Kidney epithelial cell (primary cell): ENCODE measurements around the gene KRT77. TPM values are rescaled to one million over a fixed set of nuclear protein-coding genes. Genes with fewer than 3 reads are reported as not detected.

Experiments used
- DNase-seq: peaks from one replicate; pipeline ENCODE4 v3.0.0-alpha.2; 2010; ENCODE audit warnings: low read depth
- H3K27me3 ChIP-seq: 2 replicates; pipeline ENCODE4 v1.6.0; 2011; ENCODE audit warnings: low read length; ENCODE audit not compliant: control insufficient read depth, insufficient read depth
- H3K36me3 ChIP-seq: 2 replicates; pipeline ENCODE4 v1.5.1; 2011; ENCODE audit warnings: low read length; ENCODE audit not compliant: control insufficient read depth, insufficient read depth
- H3K4me3 ChIP-seq: 2 replicates; pipeline ENCODE4 v1.5.1; 2011; ENCODE audit warnings: low read depth, mild to moderate bottlenecking, control low read depth, low read length
- total RNA-seq: library from RNA; depleted of rRNA; stranded (reverse); fragments of >200 nt; gene quantifications from 2 replicates; pipeline ENCODE4 v1.2.3, GENCODE V29; 2015
- TF ChIP-seq, protein P1 (sequence below): IDR thresholded peaks from 2 replicates; pipeline ENCODE4 v1.5.1; 2011; ENCODE audit warnings: mild to moderate bottlenecking, moderate library complexity, low read length, control low read depth, inconsistent platforms; ENCODE audit not compliant: insufficient read depth, poor library complexity, severe bottlenecking

Gene KRT77
- total RNA-seq, 1 donor from 2014 or later, result not detected

DNA sequence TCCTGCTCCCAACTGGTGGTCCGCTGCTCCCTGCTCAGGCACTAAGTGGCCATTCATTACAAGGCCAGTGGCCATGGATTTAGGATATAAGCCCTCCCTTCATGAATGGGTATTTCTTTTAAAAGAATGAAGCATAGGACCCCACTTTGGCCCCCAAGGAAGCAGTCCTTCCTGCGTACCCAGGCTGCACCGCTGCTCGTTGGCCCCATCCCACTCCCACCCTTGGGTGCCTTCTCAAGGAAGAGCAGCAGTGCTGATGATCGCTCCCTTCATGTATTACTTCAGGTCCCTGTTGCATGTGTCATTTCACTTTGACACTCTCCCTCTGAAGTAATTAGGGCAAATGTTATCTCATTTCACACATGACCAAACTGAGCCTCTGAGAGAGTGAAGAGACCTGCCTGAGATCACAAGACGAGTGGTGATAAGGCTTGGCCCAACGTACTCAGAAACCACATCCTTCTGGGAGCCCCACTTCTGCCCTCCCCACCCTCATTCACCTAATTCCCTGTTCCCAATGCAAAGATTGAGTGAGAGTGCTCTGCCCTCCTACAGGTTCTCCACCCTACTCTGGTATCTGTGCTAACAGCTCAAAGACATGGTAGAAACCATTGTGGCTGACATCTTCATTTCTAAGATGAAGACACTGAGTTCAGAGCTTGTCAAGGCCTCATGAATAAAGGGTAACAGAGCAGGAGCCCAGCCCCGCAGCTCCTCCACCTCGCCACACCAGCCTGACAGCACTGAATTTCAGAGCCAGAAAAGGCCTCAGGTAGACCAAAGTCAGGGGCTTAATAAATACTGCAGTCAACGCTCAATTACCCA lies 41.0 kb downstream of the KRT77 start:
- Histone ChIP-seq H3K4me3 (no peak overlapping the region), H3K36me3 (no peaks in the 10 kb centered on the region), H3K27me3 (peaks cover 3% of the 10 kb centered on the region)
- TF ChIP-seq, protein P1, sequence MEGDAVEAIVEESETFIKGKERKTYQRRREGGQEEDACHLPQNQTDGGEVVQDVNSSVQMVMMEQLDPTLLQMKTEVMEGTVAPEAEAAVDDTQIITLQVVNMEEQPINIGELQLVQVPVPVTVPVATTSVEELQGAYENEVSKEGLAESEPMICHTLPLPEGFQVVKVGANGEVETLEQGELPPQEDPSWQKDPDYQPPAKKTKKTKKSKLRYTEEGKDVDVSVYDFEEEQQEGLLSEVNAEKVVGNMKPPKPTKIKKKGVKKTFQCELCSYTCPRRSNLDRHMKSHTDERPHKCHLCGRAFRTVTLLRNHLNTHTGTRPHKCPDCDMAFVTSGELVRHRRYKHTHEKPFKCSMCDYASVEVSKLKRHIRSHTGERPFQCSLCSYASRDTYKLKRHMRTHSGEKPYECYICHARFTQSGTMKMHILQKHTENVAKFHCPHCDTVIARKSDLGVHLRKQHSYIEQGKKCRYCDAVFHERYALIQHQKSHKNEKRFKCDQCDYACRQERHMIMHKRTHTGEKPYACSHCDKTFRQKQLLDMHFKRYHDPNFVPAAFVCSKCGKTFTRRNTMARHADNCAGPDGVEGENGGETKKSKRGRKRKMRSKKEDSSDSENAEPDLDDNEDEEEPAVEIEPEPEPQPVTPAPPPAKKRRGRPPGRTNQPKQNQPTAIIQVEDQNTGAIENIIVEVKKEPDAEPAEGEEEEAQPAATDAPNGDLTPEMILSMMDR, result no peak
- DNase-seq, result no peak

DNA sequence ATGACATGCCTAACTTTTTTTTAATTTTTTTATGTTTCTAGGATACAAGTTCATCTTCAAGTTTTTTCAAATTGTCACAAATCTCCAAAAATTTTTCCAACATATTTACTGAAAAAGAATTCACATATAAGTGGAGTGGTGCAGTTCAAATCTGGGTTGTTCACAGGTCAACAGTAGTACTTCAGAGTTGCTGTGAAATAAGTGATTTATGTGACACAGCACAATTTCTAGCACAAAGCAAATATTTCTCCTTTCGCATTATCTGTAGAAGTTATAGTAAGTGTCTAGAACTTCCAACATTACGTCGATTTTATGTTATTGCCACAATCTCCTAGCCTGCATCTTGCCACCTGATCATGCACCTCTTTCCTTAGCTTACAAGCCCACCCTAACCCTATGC lies 41.7 kb downstream of the KRT77 start:
- no peak for DNase-seq
- H3K36me3 ChIP-seq, result no peaks in the 10 kb centered on the region
- peaks cover 3% of the 10 kb centered on the region for H3K27me3 ChIP-seq
- no peak overlapping the region for H3K4me3 ChIP-seq
- TF ChIP-seq, protein P1, result no peak

DNA sequence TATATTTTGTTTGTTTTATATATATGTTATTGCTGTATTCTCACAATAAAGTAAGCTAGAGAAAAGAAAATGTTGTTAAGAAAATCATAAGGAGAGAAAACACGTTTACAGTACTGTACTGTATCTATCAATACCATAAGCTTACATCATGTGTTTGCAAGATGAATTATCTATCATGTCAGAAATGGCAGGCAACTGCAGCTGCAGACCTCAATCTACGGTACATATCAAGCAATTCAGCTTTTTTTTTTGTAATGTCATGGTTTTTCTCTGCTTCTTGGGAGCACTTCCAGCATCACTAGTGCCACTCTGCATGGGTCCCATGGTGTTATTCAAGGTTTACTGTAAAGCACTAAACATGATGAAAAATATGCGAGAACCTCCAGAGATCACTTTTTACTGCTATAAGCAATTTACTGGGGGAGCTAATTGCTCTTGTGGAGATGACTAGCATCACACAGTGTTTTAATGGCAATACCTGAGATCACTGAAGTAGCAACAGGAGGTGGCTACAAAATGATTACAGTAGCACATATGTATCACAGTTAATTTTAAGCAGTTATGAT lies 42.3 kb downstream of the KRT77 start:
- TF ChIP-seq, protein P1, result no peak
- Histone ChIP-seq H3K36me3 (no peaks in the 10 kb centered on the region), H3K4me3 (no peak overlapping the region), H3K27me3 (peaks cover 3% of the 10 kb centered on the region)
- no peak for DNase-seq

DNA sequence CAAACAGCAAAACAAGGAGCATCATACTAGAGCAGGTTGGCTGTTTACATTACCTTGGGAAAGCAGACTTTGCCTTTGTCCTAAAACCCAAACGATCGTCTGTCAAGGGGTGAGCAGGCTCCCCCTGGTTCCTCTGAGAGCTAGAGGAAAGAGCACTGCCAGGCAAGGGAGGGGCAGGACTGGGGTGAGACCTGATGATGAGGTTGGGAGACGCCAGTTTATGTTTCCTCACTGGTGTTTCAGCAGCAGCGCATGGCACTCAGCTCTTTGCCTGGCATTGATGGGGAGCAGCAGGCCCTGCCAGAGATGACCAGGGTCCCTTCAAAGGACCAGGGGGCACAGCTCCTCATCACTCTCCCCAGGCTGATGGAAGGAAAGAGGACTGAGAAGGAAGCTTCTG lies 43.4 kb downstream of the KRT77 start:
- TF ChIP-seq, protein P1, result no peak
- H3K4me3 ChIP-seq, result no peak overlapping the region
- H3K27me3 ChIP-seq, result peaks cover 3% of the 10 kb centered on the region
- no peaks in the 10 kb centered on the region for H3K36me3 ChIP-seq
- DNase-seq, result no peak

DNA sequence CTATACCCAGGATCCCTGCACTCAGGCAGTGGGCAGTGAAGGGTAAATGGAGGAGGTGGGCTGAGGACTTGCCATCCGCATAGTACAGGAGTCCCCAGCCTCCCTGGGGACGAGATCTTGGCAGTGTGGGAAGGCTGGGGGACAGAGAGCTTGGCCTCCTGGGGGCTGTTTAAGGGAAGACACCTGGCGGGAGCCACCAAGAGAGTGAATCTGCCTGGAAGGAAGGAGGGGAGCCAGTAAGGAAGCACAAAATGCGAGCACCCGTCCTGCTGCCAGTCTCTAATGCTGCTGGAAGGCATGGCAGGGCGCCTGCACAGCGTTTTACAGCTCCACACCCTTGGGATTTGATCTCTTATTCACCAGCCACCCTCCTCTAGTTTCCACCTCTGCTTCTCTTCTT lies 43.9 kb downstream of the KRT77 start:
- no peaks in the 10 kb centered on the region for H3K36me3 ChIP-seq
- H3K4me3 ChIP-seq, result no peak overlapping the region
- H3K27me3 ChIP-seq, result peaks cover 1% of the 10 kb centered on the region
- TF ChIP-seq, protein P1, result no peak
- DNase-seq, result no peak

DNA sequence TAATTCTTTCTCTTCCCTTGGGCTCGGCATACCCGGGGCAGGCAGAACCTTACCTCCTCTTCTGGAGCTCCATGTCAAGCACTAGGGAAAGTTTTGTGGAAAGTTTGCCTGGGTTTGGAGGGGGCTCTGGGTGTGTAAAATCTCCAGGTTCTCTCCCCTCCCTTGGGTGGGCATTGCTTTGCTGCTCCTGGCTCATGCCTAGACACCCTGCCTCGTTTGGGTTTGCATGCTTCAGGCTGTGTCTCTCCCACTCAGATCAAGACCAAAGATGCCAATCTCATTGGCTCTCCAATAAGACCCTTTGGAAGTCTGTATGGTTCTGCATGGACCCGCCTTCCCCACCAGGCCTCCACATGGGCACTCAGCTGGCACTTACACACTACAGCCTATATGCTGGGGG lies 45.1 kb downstream of the KRT77 start:
- no peak for DNase-seq
- Histone ChIP-seq H3K4me3 (no peak overlapping the region), H3K27me3 (no peaks in the 10 kb centered on the region), H3K36me3 (no peaks in the 10 kb centered on the region)
- TF ChIP-seq, protein P1, result no peak
